NCI-H146 (cell line): ENCODE data around the gene CALD1.
"Not testable (repeated sequence)": the region's sequence is repeated elsewhere in the genome, so short reads cannot be mapped to it uniquely, and the experiment has no call there.

ENCODE experiments used
- DNase-seq: peaks from one replicate; lab custom pipeline; 2025; lab: John Stamatoyannopoulos, UW

CALD1 gene

GRCh38 chr7:134954197-134955082 is 175.0 kb downstream of the CALD1 start:
- peak; percentile 28 for DNase-seq

DNA sequence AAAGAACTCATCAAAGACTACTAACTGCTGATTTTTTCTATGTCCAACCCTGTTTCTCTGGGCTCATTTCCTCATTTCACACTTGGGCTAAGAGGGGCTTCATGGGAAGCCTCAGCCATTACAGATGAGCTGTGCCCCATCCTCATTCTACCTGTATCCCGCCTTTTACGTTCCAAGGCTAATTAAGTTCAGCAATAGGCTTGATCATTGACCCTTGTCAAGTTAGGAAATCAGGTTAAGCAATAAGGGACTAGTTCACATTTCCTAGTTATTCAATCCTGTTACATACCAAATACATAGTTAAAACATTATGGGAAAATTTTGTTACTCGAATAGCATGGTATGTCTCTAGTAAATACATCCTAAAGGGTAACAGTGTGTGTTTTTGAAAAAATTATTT is 177.6 kb downstream of the CALD1 start:
- no peak for DNase-seq

DNA sequence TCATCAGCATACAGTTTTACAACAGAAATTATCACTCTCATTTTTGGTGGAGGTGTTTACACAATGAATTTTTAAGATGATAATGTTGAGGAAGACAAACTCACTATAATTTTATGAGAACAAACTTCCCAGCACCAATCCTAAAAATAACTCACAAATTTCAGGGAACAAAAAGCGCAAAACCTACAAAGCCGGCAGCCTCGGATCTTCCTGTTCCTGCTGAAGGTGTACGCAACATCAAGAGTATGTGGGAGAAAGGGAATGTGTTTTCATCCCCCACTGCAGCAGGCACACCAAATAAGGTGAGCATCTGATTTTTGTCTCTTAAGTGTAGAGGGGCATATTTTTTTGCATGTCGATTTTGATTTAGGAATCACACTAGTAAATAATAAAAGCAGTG is 180.4 kb downstream of the CALD1 start:
- DNase-seq = no peak

GRCh38 chr7:134962270-134962780 is 182.9 kb downstream of the CALD1 start:
- no peak for DNase-seq

- no peak for DNase-seq
Observed at GRCh38 chr7:134963036-134963435, 183.6 kb downstream of the CALD1 start.

DNA sequence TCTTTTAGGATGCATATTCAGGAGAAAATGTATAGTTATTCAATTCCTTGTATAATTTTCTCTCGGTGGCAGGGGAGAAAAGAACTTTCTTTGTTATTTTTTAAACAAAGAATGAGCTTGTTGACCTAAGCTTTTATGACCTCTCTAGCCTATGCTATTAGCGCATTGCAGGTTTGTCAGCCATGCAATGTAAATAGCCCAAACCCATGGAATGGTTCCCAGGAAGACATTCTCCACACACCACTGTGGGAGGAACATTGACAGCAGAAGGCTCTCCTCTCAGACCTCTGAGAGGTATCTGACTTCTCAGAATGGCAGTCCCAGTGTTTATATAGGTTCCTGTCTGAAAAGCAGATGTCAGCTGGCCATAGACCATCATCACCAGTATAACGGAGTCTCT is 187.3 kb downstream of the CALD1 start:
- no peak for DNase-seq

DNA sequence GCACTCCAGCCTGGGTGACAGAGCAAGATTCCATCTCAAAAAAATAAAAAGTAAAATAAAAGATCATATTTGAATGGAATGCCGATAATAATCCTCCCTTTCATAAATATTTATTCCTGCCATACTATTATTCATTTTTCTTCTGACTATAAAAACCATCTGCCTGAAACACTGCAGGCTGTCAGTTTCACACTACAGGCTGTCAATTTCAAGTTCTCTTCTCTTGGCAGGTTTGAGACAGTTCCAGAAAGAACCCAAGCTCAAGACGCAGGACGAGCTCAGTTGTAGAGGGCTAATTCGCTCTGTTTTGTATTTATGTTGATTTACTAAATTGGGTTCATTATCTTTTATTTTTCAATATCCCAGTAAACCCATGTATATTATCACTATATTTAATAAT is 188.7 kb downstream of the CALD1 start:
- no peak for DNase-seq

- not testable (repeated sequence) for DNase-seq
Observed at GRCh38 chr7:134981645-134982044, 202.2 kb downstream of the CALD1 start.

DNA sequence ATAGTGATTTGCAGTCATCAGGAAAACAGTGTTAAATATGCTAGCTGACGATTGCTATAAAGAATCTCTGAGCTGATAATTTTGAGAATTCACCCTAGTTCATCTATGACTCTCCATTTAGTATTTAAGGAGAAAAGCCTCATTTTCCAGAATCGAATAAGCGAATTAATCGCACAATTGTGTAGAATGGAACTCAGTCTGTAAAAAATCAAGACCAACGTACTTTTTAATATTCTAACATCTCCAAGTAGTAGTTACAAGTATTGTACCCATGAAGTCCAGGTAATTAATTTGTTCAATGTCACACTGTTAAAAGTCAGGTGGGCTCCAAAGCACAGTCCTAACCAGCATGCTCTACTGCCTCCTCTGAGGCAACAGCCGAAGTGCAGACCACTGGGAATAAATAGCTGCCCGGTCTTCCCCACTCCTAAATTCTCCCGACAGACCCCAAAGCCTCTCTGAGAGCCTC is 206.5 kb downstream of the CALD1 start:
- no peak for DNase-seq

DNA sequence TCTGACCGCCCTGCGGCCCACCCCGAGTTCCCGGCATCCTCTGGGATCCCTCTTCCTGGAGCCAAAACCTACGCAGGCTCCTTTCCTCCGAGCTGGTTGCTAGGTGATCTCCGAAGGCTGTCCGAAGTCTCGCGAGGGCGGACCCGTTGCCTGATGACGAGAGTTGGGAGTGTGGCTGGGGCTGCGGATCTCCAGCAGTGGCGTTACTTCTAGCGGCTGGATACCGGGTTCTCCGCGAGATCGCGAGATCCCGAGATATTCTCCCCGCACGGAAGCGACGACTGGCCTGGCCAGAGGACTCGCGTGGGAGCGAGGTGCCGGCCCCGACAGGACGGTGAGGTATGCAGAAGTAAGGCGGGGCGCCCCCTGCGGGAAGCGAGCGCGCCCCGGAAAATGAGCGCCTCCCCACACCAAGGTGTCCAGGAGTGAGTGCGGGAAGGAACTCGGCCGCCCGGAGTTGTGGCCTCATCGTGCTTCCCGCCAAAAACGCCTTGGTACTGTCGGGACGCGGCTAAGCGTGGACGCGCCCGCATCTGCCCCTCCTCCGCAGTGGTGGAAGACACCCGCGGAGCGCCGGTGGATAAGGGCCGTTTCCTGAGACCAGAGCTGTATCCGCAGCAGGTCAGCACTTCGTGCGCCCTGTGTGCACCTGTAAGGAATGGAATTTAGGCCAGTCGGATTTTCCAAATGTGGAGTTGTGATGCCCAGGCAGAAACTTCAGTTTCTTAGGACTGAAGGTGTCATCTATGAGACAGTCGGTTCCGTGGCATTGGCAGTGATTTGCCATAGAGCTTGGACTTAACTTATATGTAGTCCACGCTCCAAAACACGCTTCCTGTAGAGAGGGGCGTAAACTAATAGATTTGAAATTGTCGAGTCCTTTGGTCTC is 207.2 kb downstream of the CALD1 start, which contains the start of gene AGBL3:
Gene AGBL3, plus strand, starts transcription at position 146 of the 889 bp plus-strand sequence. CDS start 1,426 bp downstream, outside the sequence.
- peak; percentile 96 for DNase-seq

DNA sequence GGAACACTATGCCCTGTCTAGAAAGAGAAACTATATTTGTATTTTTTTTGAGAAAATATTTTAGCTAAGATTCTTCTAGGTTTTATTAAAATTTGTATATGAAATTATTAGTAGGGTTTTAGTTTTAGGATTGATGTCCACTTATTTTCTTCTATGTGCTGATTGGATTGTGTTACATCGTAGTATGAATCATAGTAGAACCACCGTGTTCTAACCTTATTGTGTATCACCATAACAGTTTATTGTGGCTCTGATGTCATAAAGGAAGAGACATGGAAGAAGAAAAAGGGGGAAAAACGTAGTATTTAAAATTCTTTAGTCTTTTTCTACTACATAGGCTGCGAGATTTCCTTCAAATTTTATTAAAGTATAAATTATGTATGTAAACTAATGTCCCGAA is 208.7 kb downstream of the CALD1 start:
- DNase-seq = no peak

- DNase-seq = no peak
Observed at GRCh38 chr7:134991469-134992339, 212.3 kb downstream of the CALD1 start.

GRCh38 chr7:134992626-134993179 is 213.3 kb downstream of the CALD1 start:
- DNase-seq = no peak

- DNase-seq = no peak
Observed at GRCh38 chr7:134993877-134994456, 214.5 kb downstream of the CALD1 start.

GRCh38 chr7:134995239-134996096 is 216.0 kb downstream of the CALD1 start:
- DNase-seq = no peak

DNA sequence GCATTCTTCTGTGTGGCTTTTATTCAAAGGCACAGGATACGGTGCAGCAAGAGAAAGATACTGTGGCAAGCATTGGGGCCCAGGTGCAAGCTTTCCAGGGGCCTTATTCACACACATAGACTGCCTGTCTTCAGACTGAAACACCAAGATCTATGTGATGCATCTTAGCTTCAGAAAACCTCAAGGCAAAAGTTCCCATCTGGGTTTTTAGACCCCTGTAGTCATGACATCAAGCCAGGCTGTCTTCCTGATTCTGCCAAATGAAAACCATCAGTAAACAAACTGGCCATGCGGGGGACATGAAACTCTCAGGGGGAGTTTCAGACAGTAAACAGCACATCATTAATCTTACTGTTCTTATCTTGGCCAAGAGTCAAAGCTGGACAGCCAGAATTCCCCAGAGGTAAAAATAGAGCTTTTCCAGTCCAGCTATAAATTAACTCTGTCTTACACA is 216.7 kb downstream of the CALD1 start:
- DNase-seq = no peak

DNA sequence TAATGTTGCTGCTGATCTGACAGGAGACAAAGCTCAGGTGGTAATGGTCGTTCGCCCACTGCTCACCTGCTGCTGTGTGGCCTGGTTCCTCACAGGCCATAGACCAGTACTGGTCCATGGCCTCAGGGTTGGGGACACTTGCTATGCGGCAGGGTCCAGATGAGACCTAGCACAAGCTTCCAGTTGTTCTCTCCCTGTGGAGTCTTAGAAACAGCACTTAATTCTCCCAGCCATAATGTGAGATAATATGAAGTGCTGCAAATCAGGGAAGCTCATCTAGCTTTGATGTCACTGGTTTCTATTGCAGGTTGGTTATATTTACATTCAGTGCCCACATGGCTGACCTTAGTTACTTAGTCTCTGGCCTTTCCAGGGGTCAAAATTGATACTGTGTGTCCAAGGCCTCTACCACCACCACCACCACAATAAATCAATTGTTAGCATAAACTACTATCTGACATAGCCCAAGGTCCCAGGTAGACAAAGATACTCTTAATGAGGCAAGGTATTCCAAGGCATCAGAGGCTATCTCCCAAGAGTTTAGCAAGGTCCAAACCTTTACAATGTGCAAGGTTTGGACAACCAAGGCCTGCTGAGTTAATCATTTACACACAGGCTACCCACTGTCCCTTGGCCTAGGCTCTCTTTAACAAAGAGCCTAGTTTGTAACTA is 217.9 kb downstream of the CALD1 start:
- no peak for DNase-seq

DNA sequence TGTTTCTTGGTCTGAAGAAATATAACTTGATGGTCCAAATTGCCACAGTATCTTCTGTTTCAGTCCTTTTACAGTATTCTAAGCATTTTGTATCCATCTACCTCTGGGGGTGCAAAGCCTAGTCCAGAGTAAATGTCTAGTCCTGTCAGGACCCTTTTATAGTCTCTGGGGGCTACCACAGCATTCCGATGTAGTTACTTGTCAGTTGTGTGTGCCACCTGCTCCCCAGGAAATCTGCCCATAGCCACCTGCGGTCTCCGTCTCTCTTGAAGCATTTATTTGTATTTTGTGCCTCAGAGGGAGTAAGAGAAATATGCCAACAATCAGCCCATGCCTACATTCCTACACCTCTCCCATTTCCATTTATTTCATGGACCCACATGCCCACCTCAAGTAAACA is 219.7 kb downstream of the CALD1 start:
- DNase-seq = no peak
